HG02678 (cell line): ENCODE measurements around the gene DPEP3.
A peak's percentile ranks its signal among the peaks of the same experiment; 100 is the strongest.
"Not testable (repeated sequence)": the region's sequence is repeated elsewhere in the genome, so short reads cannot be mapped to it uniquely, and the experiment has no call there.

Source experiments
- ATAC-seq: cut with Tn5 transposase; IDR thresholded peaks from one replicate; pipeline ENCODE4 v1.9.1; 2021; ENCODE audit warnings: mild to moderate bottlenecking, moderate library complexity; ENCODE audit not compliant: unreplicated experiment

The DPEP3 gene

DNA sequence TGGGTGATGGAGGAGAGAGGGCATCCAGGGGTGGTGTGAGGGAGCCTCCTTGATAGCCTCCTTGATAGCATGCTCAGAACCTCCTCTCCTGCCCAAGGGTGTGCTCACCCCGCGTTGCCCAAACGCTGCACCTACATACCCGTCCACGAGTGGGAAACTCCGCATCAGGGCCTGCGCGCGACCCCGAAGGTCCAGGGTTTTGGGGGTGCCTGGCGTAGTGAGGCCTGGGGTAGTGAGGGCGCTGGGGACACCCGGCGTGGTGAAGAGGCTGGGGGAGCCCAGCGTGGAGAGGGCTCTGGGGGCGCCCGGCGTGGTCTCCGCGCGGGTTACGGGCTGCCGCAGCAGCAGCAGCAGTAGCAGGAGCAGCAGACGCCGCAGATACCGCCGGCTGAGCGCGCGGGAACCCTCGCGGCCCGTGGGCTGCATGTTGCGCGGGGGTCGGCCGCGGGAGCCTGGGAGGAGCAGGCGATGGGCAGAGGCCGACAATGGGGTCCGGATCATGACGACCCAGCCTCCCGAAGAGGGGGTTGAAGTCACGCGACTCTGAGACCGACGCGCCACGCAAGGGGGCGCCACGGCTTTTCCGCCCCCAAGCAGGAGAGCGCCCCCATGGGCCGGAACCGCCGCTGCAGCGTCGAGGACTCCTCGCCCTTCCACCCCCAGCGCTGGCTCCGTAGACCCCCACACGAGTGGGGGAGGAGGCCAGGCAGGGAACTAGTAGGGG lies at the start of gene DPEP3:
DPEP3 (minus strand) TSS at position 545 of the 724 bp plus-strand sequence; CDS start at position 426, 119 bp downstream.
- no peak for ATAC-seq

- no peak for ATAC-seq
Observed at GRCh38 chr16:68028996-68029395, 48.7 kb upstream of the DPEP3 start.

GRCh38 chr16:68022728-68023537 lies 42.6 kb upstream of the DPEP3 start, which contains the start of the genes DDX28 and DUS2:
Gene DDX28, minus strand, starts transcription at chr16:68023232. Its CDS starts 30 bp downstream, at chr16:68023202.
Gene DUS2, plus strand, starts transcription at chr16:68023284. Its CDS starts 14,740 bp downstream, at chr16:68038024.
- peak; percentile 88 for ATAC-seq

GRCh38 chr16:68022278-68022727 lies 42.0 kb upstream of the DPEP3 start:
- peak; percentile 8 for ATAC-seq

GRCh38 chr16:68021490-68021889 lies 41.2 kb upstream of the DPEP3 start:
- ATAC-seq, result no peak

DNA sequence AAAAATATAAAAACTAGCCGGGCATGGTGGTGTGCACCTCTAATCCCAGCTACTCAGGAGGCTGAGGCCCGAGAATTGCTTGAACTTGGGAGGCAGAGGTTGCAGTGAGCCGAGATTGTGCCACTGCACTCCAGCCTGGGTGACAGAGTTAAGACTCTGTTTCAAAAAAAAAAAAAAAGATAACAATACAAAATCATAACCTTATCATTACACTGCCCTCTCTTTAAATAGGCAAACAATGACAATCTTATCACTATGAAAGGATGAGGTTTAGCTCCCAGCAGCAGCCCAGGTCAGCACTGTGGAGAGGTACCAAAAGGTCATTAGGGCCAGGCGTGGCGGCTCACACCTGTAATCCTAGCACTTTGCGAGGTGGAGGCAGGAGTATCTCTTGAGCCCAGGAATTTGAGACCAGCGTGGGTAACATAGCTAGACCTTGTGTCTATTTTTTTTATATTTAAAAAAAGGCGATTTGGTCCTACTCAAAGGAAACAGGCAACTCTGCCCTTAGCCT lies 38.9 kb upstream of the DPEP3 start:
- no peak for ATAC-seq

GRCh38 chr16:68015681-68016080 lies 35.4 kb upstream of the DPEP3 start, which contains the start of gene DPEP2NB:
Gene DPEP2NB, minus strand, starts transcription at chr16:68015911. Its CDS starts 141 bp downstream, at chr16:68015770.
- no peak for ATAC-seq

DNA sequence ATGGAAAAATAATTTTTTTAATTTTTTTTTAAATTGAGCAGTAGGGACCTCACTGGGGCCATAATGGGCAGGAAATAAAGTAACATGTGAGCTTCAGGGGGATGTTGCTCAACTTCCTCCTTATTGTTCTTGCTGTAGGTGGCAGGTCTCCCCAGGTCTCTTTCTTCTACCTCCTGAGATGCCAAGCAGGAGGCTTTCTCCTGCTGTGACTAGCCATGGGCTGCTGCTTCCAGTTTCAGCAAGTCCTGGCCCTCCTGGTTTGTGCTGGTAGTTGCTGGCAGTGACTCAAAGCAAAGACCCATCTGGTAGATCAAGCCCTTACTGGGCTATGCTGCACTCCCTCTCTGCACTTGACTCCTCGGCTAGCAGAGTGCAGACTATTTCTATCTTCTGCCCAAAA lies 33.1 kb upstream of the DPEP3 start:
- ATAC-seq, result no peak

- not testable (repeated sequence) for ATAC-seq
Observed at GRCh38 chr16:68009872-68010271, 29.6 kb upstream of the DPEP3 start.

DNA sequence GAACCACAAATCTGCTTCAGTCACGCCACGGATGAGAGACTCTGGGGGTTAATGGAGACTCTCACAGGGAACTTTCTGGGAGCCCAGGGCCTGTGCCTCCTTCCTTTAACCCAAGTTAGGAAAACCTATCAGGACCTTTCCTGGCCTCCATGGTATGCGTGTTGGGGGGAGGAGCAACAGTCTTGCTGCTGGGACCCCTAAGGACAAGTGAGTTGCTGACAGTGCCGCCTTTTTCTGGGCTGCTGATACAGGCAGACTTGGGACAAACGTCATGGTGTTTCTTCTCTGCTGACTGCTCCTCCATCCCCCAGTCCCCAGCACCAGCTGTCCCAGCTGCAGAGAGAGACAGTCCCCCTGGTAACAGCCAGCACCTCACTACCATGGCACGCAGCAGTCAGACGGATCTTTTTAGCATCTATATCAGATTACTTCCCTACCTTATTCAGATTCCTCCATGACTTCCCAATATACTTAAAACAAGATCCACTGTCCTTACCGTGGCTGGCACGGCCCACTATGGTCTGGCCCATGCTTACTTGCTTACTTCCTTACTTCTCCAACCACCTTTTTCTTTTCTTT lies 28.9 kb upstream of the DPEP3 start:
- no peak for ATAC-seq

DNA sequence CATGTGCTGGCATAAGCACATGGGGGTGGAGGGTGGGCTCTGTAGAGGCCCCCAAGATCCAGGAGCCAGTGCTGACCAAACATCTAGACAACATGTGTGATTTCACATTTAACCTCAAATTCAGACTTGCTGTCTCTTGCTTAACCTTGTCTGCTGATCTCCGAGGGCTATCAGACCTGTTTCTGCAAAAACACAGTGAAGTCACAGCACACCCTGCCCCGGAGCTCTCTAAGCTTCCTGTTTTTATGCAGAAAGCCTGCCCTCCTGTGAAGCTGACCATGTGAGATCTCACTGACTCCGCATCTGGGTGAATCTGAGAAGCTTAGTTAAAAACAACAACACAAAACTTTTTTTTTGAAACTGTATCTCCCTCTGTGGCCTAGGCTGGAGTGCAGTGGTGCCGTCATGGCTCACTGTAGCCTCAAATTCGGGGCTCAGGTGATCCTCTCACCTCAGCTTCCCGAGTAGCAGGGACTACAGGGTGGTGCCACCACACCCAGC lies 25.5 kb upstream of the DPEP3 start:
- ATAC-seq, result no peak

- no peak for ATAC-seq
Observed at GRCh38 chr16:68005211-68005610, 24.9 kb upstream of the DPEP3 start.

GRCh38 chr16:68003031-68003430 lies 22.7 kb upstream of the DPEP3 start:
- ATAC-seq, result no peak

DNA sequence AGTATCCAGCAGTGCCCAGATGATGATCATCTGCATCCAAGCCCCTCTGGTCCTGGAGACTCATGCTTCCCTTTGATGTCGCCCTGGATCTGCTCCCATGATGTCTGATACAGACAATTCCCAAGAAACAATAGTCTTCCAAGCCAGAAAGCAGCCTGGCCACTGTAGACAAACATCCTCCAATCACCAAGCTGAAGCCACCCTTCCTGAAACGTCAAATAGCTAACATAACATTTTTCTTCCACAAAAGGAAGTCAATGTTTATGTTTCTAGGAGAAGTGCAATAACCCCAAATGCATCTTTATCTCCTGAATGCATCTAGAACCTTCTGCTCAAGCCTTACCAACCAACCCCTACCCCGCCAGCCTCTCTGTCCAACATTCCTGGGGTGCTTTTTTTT lies 20.2 kb upstream of the DPEP3 start:
- ATAC-seq, result no peak

DNA sequence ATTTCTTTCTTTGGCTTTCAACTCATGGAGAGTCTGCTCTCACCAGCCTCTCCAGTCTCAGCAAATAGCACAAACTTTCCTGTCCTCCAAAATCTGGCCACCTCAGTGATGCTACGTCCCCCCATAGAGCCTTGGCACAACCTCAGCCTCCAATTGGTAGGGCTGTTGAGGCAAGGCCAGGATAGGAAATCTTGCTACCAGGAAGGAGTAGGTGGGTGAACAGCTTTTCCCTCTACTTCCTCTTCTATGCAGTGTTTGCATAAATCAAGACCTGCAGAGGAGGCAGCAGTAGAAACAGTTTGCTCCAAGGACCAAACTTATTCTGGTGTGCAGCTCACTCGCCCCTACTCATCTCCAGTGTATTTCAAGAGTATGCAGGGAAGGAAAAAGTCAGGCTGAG lies 19.7 kb upstream of the DPEP3 start:
- no peak for ATAC-seq

- ATAC-seq, result not testable (repeated sequence)
Observed at GRCh38 chr16:67998779-67999688, 18.7 kb upstream of the DPEP3 start, which contains the start of gene DPEP2. Gene DPEP2, minus strand, starts transcription at chr16:67999484. Its CDS starts 6,272 bp downstream, at chr16:67993212.

- not testable (repeated sequence) for ATAC-seq
Observed at GRCh38 chr16:67998231-67998778, 18.0 kb upstream of the DPEP3 start.

- ATAC-seq, result no peak
Observed at GRCh38 chr16:67996666-67997065, 16.4 kb upstream of the DPEP3 start.

DNA sequence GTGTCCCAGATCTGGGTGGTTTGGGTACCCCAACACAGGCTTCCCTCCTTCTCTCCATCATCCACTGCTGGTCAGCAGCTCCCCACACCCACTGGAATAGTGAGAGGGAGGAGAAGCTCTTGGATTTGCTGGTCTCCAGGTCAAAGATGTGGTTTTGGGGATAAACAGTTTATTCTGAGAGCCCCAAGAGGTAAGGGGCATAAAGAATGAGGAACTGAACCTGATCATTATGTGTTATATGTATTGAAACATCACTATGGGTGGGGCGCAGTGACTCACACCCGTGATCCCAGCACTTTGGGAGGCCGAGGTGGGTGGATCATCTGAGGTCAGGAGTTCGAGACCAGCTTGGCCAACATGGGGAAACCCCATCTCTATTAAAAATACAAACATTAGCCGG lies 15.1 kb upstream of the DPEP3 start:
- ATAC-seq, result no peak
